ENCODE results near the gene CASKIN1.
"Not testable (repeated sequence)": the region's sequence is repeated elsewhere in the genome, so short reads cannot be mapped to it uniquely, and the experiment has no call there.

- TF ChIP-seq CTCF (conservative IDR thresholded peaks at IDR 0.05; ENCODE audit: low read depth in 2 of 2); CREB1 (CRISPR knock-in tag; IDR thresholded peaks at IDR 0.05; ENCODE audit: low read depth); ZNF114 (CRISPR knock-in tag; IDR thresholded peaks at IDR 0.05); POLR2AphosphoS5 (IDR thresholded peaks at IDR 0.05; ENCODE audit: low read depth); EZH2 (IDR thresholded peaks at IDR 0.05; ENCODE audit: low read depth, unreplicated experiment): not testable (repeated sequence)
These were observed 68.7 kb downstream of the CASKIN1 start for GRCh38 chr16:2127630-2128280.

All from GM23338 (cell line).